Measurements from ENCODE around the gene OVAAL.

Gene OVAAL

DNA sequence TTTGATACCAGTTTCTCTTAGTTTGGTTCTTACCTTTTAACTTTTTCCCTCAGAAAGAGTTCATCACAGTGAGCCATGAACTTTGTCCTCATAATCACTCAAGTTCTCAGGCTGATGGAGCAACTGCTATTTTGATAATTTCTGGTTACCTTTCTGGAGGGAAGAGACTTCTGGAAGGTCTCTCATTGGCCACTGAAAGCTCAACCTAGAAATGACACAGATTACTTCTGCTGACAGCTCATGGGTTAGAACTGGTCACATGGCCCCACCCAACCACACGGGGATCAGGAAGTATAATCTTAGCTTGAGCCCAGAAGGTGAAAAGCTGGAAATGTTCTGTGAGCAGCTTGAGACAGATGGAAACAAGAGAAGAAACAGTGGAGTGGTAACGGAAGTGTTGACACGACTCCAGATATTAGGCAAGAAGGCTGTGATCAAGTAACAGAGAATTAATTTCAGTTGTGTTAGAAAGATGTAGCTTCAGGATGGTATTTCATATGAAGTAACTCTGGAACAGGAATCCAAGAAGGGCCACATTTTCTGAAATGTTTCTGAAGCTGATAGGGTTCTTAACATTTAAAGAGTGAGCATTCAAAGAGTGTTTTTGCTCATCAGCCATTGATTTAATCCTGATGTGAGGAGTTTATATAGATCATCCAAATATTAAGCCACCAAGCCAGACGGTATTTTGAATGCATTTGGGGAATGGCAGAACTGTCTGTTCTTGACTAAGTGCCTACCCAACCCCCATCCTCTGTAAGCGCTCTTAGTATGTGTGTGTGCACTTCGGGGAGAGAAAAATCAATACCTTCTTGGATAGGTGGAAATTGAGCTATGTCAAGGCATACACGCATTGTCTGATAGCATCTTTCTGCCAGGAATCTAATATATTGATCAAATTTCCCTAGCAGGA is 51.1 kb downstream of the OVAAL start:
- no peak for DNase-seq

DNA sequence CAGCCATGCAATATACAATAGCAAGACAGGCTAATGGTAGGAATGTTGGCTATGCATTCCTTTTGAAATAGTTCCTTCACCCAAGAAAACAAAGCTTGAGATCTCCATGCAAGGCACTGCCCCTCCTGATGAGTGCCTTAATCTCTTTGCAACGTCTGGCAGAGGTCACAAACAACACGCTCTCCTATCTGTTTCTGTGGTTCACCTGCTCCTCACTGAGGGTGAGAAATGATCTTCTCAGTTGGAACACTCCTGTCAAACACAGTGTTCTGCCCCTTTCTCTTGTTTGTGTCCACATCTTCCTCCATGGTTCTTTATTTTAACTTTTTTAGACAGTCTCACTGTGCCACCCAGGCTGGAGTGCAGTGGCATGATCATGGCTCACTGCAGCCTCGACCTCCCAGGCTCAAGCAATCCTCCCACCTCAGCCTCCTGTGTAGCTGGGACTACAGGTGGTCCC is 51.8 kb downstream of the OVAAL start:
- DNase-seq = no peak

DNA sequence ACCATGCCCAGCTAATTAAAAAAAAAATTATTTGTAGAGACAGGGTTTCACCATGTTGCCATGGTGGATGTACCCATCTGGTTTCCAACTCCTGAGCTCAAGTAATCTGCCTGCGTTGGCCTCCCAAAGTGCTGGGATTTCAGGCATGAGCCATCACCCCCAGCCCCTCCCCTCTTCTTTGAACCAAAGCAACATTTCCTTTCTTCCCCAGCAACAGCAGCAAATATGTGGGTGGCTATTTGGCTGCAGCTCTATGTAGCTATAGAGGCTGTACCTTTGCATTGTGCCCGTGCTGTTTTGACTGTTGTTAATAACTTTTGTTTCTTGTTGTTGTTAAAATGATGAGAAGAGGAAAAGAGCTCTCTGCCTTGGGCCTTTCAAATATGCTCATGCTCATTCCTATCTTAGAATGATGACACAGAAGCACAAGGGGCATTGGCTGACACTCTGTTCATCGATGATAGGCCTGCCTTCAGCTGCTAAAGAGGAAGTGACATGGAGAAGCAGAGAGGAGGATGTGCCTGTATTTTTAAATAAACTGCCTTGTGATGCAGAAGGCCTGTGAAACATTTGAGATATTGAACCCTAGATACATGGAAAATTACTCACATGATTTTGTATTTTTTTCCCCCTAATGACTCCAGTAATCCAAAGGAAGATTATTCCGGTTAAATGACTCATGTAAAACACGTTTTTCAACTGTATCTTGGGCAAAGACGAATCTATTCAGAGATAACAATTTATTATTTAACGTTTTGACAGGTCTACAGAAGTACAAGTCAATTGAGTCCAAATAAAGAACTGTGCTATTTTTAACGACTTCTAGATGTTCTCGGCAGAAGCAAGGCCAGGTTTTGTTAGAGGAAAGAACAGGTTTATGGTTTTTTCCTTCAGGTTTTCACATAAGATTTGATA is 52.5 kb downstream of the OVAAL start:
- DNase-seq = no peak

DNA sequence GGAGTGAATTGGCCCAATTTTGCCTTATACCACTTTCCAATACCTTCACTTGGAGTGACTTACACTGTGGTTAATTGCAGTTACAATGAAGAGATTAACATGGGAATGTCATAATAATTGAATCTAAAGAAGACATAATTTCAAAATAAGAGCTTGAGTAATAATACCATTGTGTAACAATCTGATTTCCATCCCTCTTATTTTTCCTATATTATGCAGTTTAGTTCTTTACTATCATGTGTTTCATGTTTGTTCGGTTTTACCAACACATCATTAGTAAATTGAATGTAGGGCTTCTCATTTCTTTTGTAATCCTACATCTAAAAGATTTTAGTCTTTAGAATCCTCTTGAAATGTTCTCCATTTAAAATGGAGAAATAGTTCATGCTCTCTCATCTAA is 53.9 kb downstream of the OVAAL start:
- no peak for DNase-seq

DNA sequence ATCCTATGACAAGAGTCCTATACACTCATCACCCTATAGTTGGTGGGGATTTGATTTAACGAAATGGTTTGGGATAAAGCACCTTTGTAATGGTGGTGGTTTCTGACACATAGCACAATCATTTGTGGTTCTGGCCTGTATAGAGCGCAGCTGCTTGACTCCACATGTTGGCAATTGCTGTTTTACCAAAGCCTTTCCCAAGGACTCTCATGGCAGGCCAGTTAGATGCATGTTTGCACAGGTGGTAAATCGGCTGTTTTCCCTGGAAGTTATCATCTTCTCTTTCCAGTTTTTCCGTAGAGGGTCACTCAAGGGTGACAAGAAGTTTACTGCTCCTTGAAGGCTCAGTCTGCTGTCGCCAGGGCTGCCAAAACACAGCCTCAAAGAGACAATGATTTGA is 56.0 kb downstream of the OVAAL start:
- no peak for DNase-seq

DNA sequence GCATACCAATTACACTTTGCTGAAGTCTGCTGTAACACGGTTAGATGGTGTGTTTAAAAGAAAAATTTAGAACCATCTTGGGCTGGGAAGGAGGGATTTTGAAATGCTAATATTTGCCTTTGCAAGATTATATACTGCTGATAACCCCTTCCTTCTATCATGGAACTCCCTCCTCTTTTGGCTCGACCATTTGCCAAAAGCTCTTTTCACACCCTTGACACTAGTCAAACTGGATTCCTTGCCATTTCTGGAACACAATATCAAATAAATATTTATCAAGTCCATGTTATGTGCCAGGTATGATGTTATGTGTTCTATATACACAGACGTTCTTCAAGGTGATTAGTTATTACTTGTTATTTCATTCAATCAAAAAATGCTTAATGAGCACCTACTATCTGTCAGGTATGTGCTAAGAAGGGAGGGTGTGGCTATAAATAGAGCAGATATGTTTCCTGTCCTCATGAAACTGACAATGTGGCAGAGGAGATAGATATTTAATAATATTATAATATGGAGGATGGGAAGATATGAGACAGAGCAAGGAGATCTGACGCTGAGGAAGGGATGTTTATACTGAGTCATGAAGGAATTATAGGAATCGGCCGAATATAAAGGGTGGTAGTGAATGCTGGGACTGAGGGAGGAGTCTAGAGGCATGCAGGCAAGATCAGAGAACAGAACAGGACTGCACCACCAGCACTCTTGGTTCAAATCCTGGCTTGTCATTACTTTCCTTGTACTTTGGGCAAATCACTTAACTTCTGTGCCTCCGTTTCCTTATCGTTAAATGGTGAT is 56.9 kb downstream of the OVAAL start:
- no peak for DNase-seq

Data from NCI-H526 (cell line).